Adrenal gland (tissue), 5 donors: ENCODE data around the gene GALNT8.

Experiments
- CTCF ChIP-seq, 6 experiments: fragments of 450-650 bp in 4 of 6; fragments of 200-600 bp in 2 of 6; sonication (generic) in 1 of 6; IDR thresholded peaks; 1 replicate in 5 of 6; 2 replicates in 1 of 6; pipeline versions ENCODE4 v1.5.1 to v1.8.0; 2016 to 2021; ENCODE audit warnings: antibody characterized with exemption in 6 of 6, mild to moderate bottlenecking in 2 of 6, moderate library complexity in 1 of 6
- POLR2A ChIP-seq, 2 donors: fragments of 450-650 bp; IDR thresholded peaks; one replicate each; pipeline ENCODE4 v1.6.1; 2017; ENCODE audit warnings: antibody characterized with exemption in 2 of 2, mild to moderate bottlenecking in 2 of 2, moderate library complexity in 1 of 2
- donor health status: DM: no; HTN: no; CAD: no.

- TF ChIP-seq CTCF (IDR thresholded peaks at IDR 0.05) (no peak), POLR2A (IDR thresholded peaks at IDR 0.05) (no peak)
These were observed 42.6 kb downstream of the GALNT8 start for GRCh38 chr12:4762773-4763172.
